HAP-1 (cell line): Measurements from ENCODE around the gene ST8SIA5.

ENCODE experiments used
- DNase-seq, 2 experiments: peaks; one replicate each; pipeline ENCODE4 v3.0.0-alpha.2; 2016 to 2020; ENCODE audit warnings: low spot score in 2 of 2
- H3K27me3 ChIP-seq: fragments of 250-450 bp; sonication (Bioruptor Pico); 2 replicates; pipeline ENCODE4 v1.5.1; 2020; ENCODE audit warnings: low read depth, mild to moderate bottlenecking, moderate library complexity
- H3K36me3 ChIP-seq: fragments of 250-450 bp; sonication (Bioruptor Pico); replicated peaks from 2 replicates; pipeline ENCODE4 v1.5.1; 2020; ENCODE audit warnings: mild to moderate bottlenecking
- H3K4me1 ChIP-seq: fragments of 250-450 bp; sonication (Bioruptor Pico); 2 replicates; pipeline ENCODE4 v1.5.1; 2020; ENCODE audit warnings: mild to moderate bottlenecking
- H3K4me3 ChIP-seq: fragments of 250-450 bp; sonication (Bioruptor Pico); 2 replicates; pipeline ENCODE4 v1.5.1; 2020; ENCODE audit warnings: mild to moderate bottlenecking, moderate library complexity
- H3K9me3 ChIP-seq: fragments of 250-450 bp; sonication (Bioruptor Pico); 2 replicates; pipeline ENCODE4 v1.5.1; 2020; ENCODE audit warnings: mild to moderate bottlenecking, moderate library complexity
- in situ Hi-C: fragments of 300-500 bp; cut with MboI; formaldehyde crosslinking; loops from 3 replicates; pipeline ENCODE4 v1.14.3; 2020; ENCODE audit warnings: low sequenced_read_pairs, inconsistent platforms, mixed read lengths

ST8SIA5 gene

GRCh38 chr18:46686186-46686585, 70.7 kb downstream of the ST8SIA5 start:
- H3K36me3 ChIP-seq: no peaks in the 10 kb centered on the region
- H3K4me1 ChIP-seq: no peaks in the 10 kb centered on the region
- no peaks in the 10 kb centered on the region for H3K27me3 ChIP-seq
- no peak overlapping the region for H3K4me3 ChIP-seq
- in situ Hi-C loops: no loop called here
- no peak for DNase-seq
- no peaks in the 10 kb centered on the region for H3K9me3 ChIP-seq

GRCh38 chr18:46683252-46683651, 73.6 kb downstream of the ST8SIA5 start:
- in situ Hi-C loops: no loop called here
- Histone ChIP-seq H3K9me3 (no peaks in the 10 kb centered on the region), H3K27me3 (no peaks in the 10 kb centered on the region), H3K4me3 (no peak overlapping the region), H3K4me1 (no peaks in the 10 kb centered on the region), H3K36me3 (no peaks in the 10 kb centered on the region)
- no peak for DNase-seq

DNA sequence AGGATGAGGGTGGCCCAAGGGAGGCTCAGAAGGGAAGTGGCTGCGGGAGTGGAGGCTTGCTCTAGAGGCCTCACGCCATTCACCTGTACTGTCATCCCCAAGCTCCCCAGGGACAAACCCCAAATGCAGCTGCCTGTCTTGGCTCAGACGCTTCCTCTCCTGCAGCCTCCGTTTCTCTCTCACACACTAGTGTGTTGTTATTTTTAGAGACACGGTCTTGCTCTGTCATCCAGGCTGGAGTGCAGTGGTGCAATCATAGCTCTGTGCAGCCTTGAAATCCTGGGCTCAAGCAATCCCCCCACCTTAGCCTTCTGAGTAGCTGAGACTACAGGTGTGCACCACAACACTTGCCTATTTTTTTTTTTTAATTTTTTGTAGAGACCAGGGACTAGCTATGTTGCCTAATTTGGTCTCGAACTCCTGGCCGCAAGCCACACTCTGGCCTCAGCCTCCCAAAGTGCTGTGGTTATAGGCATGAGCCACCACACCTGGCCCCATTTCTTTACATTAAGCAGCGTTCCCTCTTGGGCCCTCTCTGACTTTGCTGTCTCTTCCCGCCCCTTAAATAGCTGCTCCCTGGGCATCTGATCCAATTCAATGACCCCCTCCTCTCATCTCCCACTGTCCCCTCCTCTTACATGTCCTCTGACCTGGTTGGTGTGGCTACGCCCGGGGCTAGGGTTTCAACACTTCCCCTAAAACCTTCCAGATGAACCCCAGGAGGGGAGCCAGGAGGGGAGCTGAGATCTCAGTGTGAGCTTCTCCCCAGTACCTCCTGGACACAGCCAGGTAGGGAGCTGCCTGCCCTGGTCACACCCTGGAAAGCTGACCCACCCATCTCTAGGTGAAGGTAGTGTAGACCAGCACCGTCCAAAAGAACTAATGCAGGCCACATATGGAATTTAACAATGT, 75.8 kb downstream of the ST8SIA5 start:
- H3K4me1 ChIP-seq: peaks cover 7% of the 10 kb centered on the region; the same call in 1 of the 2 replicates
- no peak overlapping the region for H3K4me3 ChIP-seq
- in situ Hi-C loops: no loop called here
- no peaks in the 10 kb centered on the region for H3K27me3 ChIP-seq
- H3K9me3 ChIP-seq: no peaks in the 10 kb centered on the region
- DNase-seq: no peak
- no peaks in the 10 kb centered on the region for H3K36me3 ChIP-seq

GRCh38 chr18:46679846-46680598, 76.8 kb downstream of the ST8SIA5 start:
- in situ Hi-C loops: no loop called here
- peaks cover 7% of the 10 kb centered on the region; the same call in 1 of the 2 replicates for H3K4me1 ChIP-seq
- no peak for DNase-seq
- H3K36me3 ChIP-seq: no peaks in the 10 kb centered on the region
- no peaks in the 10 kb centered on the region for H3K9me3 ChIP-seq
- no peaks in the 10 kb centered on the region for H3K27me3 ChIP-seq
- H3K4me3 ChIP-seq: no peak overlapping the region

DNA sequence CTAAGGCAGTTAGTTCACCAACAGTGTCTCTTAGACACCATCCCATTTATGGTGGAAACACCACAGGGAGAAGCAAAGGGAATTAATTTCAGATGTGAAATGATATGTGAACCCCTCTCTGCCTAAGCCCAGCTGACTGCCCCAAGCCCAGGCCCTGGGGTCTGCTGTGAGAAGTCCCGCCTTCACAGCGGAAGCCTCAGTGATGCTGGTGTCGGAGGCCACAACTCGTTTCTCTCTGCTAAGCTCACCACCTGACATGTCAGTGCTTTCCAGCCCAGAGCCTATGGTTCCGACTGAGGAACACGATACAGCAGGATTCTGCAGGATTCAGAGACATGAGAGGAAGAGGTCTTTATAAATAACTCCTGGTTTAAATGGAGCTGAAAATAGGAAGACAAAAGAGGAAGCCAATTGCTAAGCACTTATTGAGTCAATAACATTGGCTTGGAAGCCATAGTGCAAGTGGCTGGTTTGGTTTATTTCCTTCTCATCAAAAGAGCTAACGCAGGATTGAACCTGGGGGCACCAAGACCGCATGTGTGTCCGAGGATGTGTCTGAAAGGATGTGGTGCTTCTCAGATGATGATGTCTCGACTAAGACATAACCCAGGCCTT, 78.0 kb downstream of the ST8SIA5 start:
- Histone ChIP-seq H3K27me3 (no peaks in the 10 kb centered on the region), H3K36me3 (no peaks in the 10 kb centered on the region), H3K4me3 (no peak overlapping the region), H3K9me3 (no peaks in the 10 kb centered on the region), H3K4me1 (peaks cover 7% of the 10 kb centered on the region; the same call in 1 of the 2 replicates)
- no peak for DNase-seq
- in situ Hi-C loops: no loop called here

- no peaks in the 10 kb centered on the region for H3K36me3 ChIP-seq
- H3K9me3 ChIP-seq: no peaks in the 10 kb centered on the region
- in situ Hi-C loops: no loop called here
- H3K4me1 ChIP-seq: peaks cover 7% of the 10 kb centered on the region; the same call in 1 of the 2 replicates
- H3K4me3 ChIP-seq: no peak overlapping the region
- DNase-seq: no peak
- no peaks in the 10 kb centered on the region for H3K27me3 ChIP-seq
These were observed 78.8 kb downstream of the ST8SIA5 start for GRCh38 chr18:46678041-46678440.

DNA sequence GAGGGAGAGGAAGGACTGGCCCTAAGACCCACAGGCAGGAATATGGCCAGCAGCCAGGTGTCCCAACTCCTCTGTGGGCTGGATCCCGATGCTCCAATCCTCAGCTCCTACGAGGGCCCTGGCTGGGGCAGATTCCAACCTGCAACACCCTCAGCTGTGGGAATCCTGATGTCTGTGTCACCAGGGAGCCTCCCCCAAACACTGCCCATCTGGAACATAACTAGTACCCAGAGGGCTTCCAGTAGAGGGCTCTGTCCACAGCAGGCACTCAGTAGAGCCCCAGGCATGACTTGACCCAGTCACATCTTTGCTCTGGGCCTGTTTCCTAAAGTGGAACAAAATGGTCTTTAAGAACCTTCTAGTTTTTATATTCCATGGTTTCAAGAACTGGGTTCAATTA, 79.2 kb downstream of the ST8SIA5 start:
- Histone ChIP-seq H3K4me3 (no peak overlapping the region), H3K9me3 (no peaks in the 10 kb centered on the region), H3K4me1 (peaks cover 7% of the 10 kb centered on the region; the same call in 1 of the 2 replicates), H3K27me3 (no peaks in the 10 kb centered on the region), H3K36me3 (no peaks in the 10 kb centered on the region)
- no peak for DNase-seq
- in situ Hi-C loops: no loop called here

GRCh38 chr18:46676182-46676835, 80.5 kb downstream of the ST8SIA5 start:
- in situ Hi-C loops: no loop called here
- peaks cover 7% of the 10 kb centered on the region; the same call in 1 of the 2 replicates for H3K4me1 ChIP-seq
- H3K36me3 ChIP-seq: no peaks in the 10 kb centered on the region
- DNase-seq: peak; percentile 44 to 58
- no peak overlapping the region for H3K4me3 ChIP-seq
- H3K9me3 ChIP-seq: no peaks in the 10 kb centered on the region
- H3K27me3 ChIP-seq: no peaks in the 10 kb centered on the region

DNA sequence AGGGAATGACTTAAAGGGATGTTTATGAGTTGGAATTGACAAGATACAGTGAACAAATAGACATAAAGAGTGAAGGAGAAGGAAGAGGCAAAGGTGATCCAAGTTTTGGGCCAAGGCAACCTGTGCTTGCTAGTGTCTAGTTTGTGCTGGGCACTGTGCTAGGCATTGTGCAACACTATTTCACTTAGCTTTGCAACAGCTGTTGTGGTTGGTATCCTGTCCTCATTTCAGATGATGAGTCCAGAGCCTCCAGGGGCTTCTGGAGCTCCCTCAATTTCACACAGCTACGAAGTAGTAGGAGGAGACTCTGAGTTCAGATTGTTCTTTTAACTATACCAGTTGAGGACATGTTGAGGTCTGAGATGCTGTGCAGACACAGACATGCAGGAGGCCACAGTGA, 81.7 kb downstream of the ST8SIA5 start:
- Histone ChIP-seq H3K9me3 (no peaks in the 10 kb centered on the region), H3K36me3 (no peaks in the 10 kb centered on the region), H3K4me3 (no peak overlapping the region), H3K4me1 (peaks cover 7% of the 10 kb centered on the region; the same call in 1 of the 2 replicates), H3K27me3 (no peaks in the 10 kb centered on the region)
- in situ Hi-C loops: no loop called here
- DNase-seq: no peak

- no peak overlapping the region for H3K4me3 ChIP-seq
- no peaks in the 10 kb centered on the region for H3K9me3 ChIP-seq
- peaks cover 17% of the 10 kb centered on the region for H3K4me1 ChIP-seq
- in situ Hi-C loops: no loop called here
- H3K36me3 ChIP-seq: no peaks in the 10 kb centered on the region
- no peaks in the 10 kb centered on the region for H3K27me3 ChIP-seq
- no peak for DNase-seq
These were observed 84.5 kb downstream of the ST8SIA5 start for GRCh38 chr18:46672062-46672970.

DNA sequence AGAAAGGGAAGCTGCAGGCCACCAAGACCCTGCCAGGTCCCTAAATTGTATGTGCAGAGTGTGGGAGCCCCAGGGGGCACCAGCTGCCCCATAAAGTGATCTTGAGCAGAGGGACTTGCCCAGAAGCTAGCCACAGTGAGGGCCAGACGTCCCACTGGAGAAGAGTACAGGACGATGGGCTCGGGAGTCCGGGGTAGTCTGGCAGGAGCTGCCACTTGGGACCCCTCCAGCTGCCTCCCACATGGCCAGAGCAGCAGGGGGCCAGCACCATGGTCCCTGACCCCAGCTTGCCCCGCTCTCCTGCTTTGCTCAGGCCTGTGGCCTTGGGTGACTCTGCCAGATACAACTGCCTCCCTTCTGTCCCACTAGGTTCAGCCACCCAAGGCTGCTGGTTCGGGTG, 88.2 kb downstream of the ST8SIA5 start:
- Histone ChIP-seq H3K27me3 (no peaks in the 10 kb centered on the region), H3K36me3 (no peaks in the 10 kb centered on the region), H3K4me3 (no peak overlapping the region), H3K4me1 (peaks cover 11% of the 10 kb centered on the region), H3K9me3 (no peaks in the 10 kb centered on the region)
- no peak for DNase-seq
- in situ Hi-C loops: no loop called here

- H3K36me3 ChIP-seq: no peaks in the 10 kb centered on the region
- peaks cover 11% of the 10 kb centered on the region for H3K4me1 ChIP-seq
- no peaks in the 10 kb centered on the region for H3K9me3 ChIP-seq
- H3K4me3 ChIP-seq: no peak overlapping the region
- H3K27me3 ChIP-seq: no peaks in the 10 kb centered on the region
- in situ Hi-C loops: no loop called here
- peak in 1 of 2 experiments; percentile 35 for DNase-seq
These were observed 88.7 kb downstream of the ST8SIA5 start for GRCh38 chr18:46668135-46668534.
